DOHH2 (cell line): ENCODE results near the gene PPM1N.

ENCODE experiments used
- H3F3A ChIP-seq: fragments of 200-600 bp; sonication (generic), shearing (Covaris generic); 2 replicates; pipeline ENCODE4 v1.6.0; 2016; ENCODE audit warnings: antibody characterized with exemption, mild to moderate bottlenecking; ENCODE audit not compliant: control insufficient read depth, insufficient read depth
- H3K27ac ChIP-seq: fragments of 200-600 bp; sonication (generic); 2 replicates; pipeline ENCODE4 v1.5.1; 2014; ENCODE audit warnings: low read depth, mild to moderate bottlenecking, low read length, moderate library complexity
- H3K27me3 ChIP-seq: fragments of 200-600 bp; sonication (generic); 2 replicates; pipeline ENCODE4 v1.6.1; 2014; ENCODE audit warnings: mild to moderate bottlenecking, low read length, mixed read lengths; ENCODE audit not compliant: control insufficient read depth
- H3K36me3 ChIP-seq: fragments of 200-600 bp; sonication (generic); 2 replicates; pipeline ENCODE4 v1.6.1; 2014; ENCODE audit warnings: mild to moderate bottlenecking, low read length, moderate library complexity, mixed read lengths; ENCODE audit not compliant: control insufficient read depth
- H3K4me1 ChIP-seq: fragments of 200-600 bp; sonication (generic); 2 replicates; pipeline ENCODE4 v1.6.1; 2014; ENCODE audit warnings: mild to moderate bottlenecking, low read length, mixed read lengths; ENCODE audit not compliant: control insufficient read depth
- H3K4me2 ChIP-seq: fragments of 200-600 bp; sonication (generic); 2 replicates; pipeline ENCODE4 v1.6.0; 2014; ENCODE audit warnings: mild to moderate bottlenecking, low read length, moderate library complexity
- H3K4me3 ChIP-seq: fragments of 200-600 bp; sonication (generic); 2 replicates; pipeline ENCODE4 v1.5.1; 2014; ENCODE audit warnings: mild to moderate bottlenecking, low read length, mixed read lengths
- H3K79me2 ChIP-seq: fragments of 200-600 bp; sonication (generic); 2 replicates; pipeline ENCODE4 v1.6.1; 2014; ENCODE audit warnings: mild to moderate bottlenecking, low read length, mixed read lengths; ENCODE audit not compliant: control insufficient read depth
- H3K9me2 ChIP-seq: fragments of 200-600 bp; sonication (generic); replicated peaks from 2 replicates; pipeline ENCODE4 v1.6.1; 2014; ENCODE audit warnings: mild to moderate bottlenecking, low read length, mixed read lengths; ENCODE audit not compliant: control insufficient read depth
- H3K9me3 ChIP-seq: fragments of 200-600 bp; sonication (generic); 2 replicates; pipeline ENCODE4 v1.6.1; 2014; ENCODE audit warnings: antibody characterized with exemption, low read length, mixed read lengths; ENCODE audit not compliant: control insufficient read depth, insufficient read depth
- H4K20me1 ChIP-seq: fragments of 200-600 bp; sonication (generic); 2 replicates; pipeline ENCODE4 v1.6.0; 2014; ENCODE audit warnings: low read depth, mild to moderate bottlenecking, antibody characterized with exemption, low read length, moderate library complexity; ENCODE audit not compliant: control insufficient read depth, insufficient read depth
- EZH2phosphoT487 ChIP-seq: fragments of 200-600 bp; sonication (generic); IDR thresholded peaks from 2 replicates; pipeline ENCODE4 v1.6.1; 2017; ENCODE audit warnings: borderline replicate concordance, mild to moderate bottlenecking, antibody characterized with exemption, low read length, moderate library complexity, mixed read lengths
- TF ChIP-seq, protein P1 (sequence below): fragments of 200-600 bp; sonication (generic); IDR thresholded peaks from one replicate; pipeline ENCODE4 v1.5.1; 2014; ENCODE audit warnings: antibody characterized with exemption, mild to moderate bottlenecking, low read depth, low read length; ENCODE audit not compliant: poor library complexity, severe bottlenecking

PPM1N gene

DNA sequence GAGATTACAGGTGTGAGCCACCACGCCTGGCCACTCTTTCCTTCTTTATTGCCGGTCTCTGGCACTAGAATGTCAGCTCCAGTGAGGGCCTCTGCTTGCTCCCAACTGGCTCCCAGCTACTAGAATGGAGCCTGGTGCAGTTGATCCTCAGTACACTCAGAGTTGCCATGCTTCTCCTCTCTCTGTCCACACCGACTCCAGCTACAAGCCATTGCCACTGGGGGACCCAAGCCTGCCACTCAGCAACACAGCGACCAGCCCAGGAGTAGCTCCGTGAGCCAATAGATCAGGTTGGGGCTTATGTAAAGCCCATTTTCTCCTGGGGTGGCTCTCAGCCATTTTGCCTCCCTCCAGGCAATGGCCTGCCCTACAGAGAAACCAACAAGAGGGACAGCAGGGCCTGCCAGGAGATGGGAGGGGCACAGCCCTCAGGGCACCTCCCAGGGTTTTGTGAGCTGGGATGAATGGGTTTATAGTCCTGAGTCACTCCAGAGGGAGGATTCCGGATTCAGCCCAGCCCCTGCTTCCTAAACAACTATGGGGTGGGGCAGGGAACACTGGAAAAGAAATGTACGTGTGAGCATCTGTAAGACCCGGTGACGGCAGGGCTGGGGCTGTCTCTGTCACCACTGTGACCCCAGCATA lies 49.8 kb downstream of the PPM1N start:
- peaks cover under 1% of the 10 kb centered on the region; the same call in 1 of the 2 replicates for H3K36me3 ChIP-seq
- H3K9me3 ChIP-seq, result no peaks in the 10 kb centered on the region
- TF ChIP-seq, protein P1, sequence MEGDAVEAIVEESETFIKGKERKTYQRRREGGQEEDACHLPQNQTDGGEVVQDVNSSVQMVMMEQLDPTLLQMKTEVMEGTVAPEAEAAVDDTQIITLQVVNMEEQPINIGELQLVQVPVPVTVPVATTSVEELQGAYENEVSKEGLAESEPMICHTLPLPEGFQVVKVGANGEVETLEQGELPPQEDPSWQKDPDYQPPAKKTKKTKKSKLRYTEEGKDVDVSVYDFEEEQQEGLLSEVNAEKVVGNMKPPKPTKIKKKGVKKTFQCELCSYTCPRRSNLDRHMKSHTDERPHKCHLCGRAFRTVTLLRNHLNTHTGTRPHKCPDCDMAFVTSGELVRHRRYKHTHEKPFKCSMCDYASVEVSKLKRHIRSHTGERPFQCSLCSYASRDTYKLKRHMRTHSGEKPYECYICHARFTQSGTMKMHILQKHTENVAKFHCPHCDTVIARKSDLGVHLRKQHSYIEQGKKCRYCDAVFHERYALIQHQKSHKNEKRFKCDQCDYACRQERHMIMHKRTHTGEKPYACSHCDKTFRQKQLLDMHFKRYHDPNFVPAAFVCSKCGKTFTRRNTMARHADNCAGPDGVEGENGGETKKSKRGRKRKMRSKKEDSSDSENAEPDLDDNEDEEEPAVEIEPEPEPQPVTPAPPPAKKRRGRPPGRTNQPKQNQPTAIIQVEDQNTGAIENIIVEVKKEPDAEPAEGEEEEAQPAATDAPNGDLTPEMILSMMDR, result no peak
- no peak for TF ChIP-seq EZH2phosphoT487
- peaks cover 30% of the 10 kb centered on the region for H3F3A ChIP-seq
- no peak overlapping the region for H3K4me3 ChIP-seq
- H3K27ac ChIP-seq, result 0 out of 2 replicates have a peak overlapping the region, but pooled peaks have one; percentile 7
- no peaks in the 10 kb centered on the region for H4K20me1 ChIP-seq
- no peaks in the 10 kb centered on the region for H3K9me2 ChIP-seq
- H3K79me2 ChIP-seq, result no peaks in the 10 kb centered on the region
- peaks cover 51% of the 10 kb centered on the region for H3K4me1 ChIP-seq
- H3K4me2 ChIP-seq, result no peak overlapping the region
- no peaks in the 10 kb centered on the region for H3K27me3 ChIP-seq
